Peyer's patch (tissue), 4 donors: ENCODE measurements around the gene AIFM1. TPM values are rescaled to one million over a fixed set of nuclear protein-coding genes. Genes with fewer than 3 reads are reported as not detected.

Experiments
- DNase-seq, 3 donors: peaks; one replicate each; pipeline ENCODE4 v3.0.0-alpha.2; 2017 to 2019
- H3K27ac ChIP-seq, 4 donors: fragments of 200-600 bp; sonication (generic); one replicate each; pipeline ENCODE4 v1.5.1; 2016 to 2019
- H3K27me3 ChIP-seq, 2 donors: fragments of 200-600 bp; sonication (generic); one replicate each; pipeline ENCODE4 v1.5.1; 2019
- H3K36me3 ChIP-seq, 3 donors: fragments of 200-600 bp; sonication (generic); one replicate each; pipeline ENCODE4 v1.5.1; 2016 to 2019
- H3K4me1 ChIP-seq, 4 donors: fragments of 200-600 bp; sonication (generic); one replicate each; pipeline ENCODE4 v1.5.1; 2016 to 2019
- H3K4me3 ChIP-seq, 4 donors: fragments of 200-600 bp; sonication (generic); 1 replicate in 3 of 4; 2 replicates in 1 of 4; pipeline ENCODE4 v1.5.1; 2016 to 2019; ENCODE audit warnings: mild to moderate bottlenecking in 1 of 4
- H3K9me3 ChIP-seq, 4 donors: fragments of 200-600 bp; sonication (generic); one replicate each; pipeline ENCODE4 v1.5.1; 2016 to 2019; ENCODE audit warnings: mild to moderate bottlenecking in 1 of 4
- POLR2A ChIP-seq, 2 donors: fragments of 450-650 bp; IDR thresholded peaks; one replicate each; pipeline ENCODE4 v1.5.1; 2017; ENCODE audit warnings: antibody characterized with exemption in 2 of 2, mild to moderate bottlenecking in 2 of 2, moderate library complexity in 2 of 2
- total RNA-seq, 4 donors: library from RNA; depleted of rRNA; stranded (reverse); fragments of >200 nt; gene quantifications; one replicate each; pipeline ENCODE4 v1.1.0, GENCODE V29; 2016
- TF ChIP-seq, protein P1 (sequence below), 6 experiments: fragments of 450-650 bp in 4 of 6; fragments of 200-600 bp in 2 of 6; sonication (generic) in 1 of 6; IDR thresholded peaks; one replicate each; pipeline ENCODE4 v1.5.1; 2017 to 2019; ENCODE audit warnings: antibody characterized with exemption in 6 of 6, mild to moderate bottlenecking in 3 of 6, moderate library complexity in 1 of 6

The AIFM1 gene
- total RNA-seq, 4 donors from 2014 or later, result 16.5 to 44.9 (median 37.4) TPM

DNA sequence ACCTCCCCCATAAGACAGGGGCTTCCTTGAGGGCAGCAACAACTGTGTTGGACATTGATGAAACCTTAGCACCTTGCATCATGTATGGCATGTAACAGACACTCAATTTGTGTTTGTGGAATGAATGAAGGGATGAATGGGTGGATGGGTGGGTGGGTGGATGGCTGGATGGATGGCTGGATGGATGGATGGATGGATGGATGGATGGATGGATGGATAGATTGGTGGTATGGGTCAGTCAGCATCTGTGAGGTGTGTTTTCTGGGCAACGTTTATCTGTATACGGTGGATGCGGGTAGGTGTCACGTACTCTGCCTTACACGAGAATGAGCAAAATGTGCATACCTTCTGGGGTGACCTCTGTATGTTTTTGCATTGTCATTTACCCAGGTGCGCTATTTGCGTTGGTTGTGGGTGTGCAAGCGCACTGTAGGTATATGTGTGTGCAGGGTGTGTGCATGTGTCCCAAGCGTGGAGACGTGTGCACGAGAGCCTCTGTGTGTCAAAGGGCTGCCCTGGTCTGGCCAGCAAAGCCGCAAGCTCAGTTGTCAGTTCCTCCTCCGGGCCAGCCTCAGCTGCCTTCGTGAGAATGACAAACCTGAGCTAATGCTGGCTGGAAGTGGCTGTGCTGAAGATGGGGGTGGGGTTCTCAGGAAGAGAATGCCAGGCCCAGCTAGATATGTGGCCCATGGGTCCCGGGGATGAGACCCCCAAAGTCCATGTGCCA, 81.8 kb downstream of the AIFM1 start:
- H3K27ac ChIP-seq, result peak overlapping the region; percentile 60 to 81 (median 70)
- no peaks in the 10 kb centered on the region for H3K36me3 ChIP-seq
- peaks cover 0 to 32% (median 14%) of the 10 kb centered on the region in 4 donors for H3K4me1 ChIP-seq
- no peaks in the 10 kb centered on the region for H3K27me3 ChIP-seq
- H3K9me3 ChIP-seq, result no peaks in the 10 kb centered on the region
- TF ChIP-seq, protein P1, sequence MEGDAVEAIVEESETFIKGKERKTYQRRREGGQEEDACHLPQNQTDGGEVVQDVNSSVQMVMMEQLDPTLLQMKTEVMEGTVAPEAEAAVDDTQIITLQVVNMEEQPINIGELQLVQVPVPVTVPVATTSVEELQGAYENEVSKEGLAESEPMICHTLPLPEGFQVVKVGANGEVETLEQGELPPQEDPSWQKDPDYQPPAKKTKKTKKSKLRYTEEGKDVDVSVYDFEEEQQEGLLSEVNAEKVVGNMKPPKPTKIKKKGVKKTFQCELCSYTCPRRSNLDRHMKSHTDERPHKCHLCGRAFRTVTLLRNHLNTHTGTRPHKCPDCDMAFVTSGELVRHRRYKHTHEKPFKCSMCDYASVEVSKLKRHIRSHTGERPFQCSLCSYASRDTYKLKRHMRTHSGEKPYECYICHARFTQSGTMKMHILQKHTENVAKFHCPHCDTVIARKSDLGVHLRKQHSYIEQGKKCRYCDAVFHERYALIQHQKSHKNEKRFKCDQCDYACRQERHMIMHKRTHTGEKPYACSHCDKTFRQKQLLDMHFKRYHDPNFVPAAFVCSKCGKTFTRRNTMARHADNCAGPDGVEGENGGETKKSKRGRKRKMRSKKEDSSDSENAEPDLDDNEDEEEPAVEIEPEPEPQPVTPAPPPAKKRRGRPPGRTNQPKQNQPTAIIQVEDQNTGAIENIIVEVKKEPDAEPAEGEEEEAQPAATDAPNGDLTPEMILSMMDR (IDR thresholded peaks at IDR 0.05), result no peak
- TF ChIP-seq POLR2A (IDR thresholded peaks at IDR 0.05), result no peak
- peak overlapping the region in 1 of 4 donors; percentile 16 for H3K4me3 ChIP-seq
- peak in 2 of 3 donors; percentile 62 to 63 for DNase-seq

DNA sequence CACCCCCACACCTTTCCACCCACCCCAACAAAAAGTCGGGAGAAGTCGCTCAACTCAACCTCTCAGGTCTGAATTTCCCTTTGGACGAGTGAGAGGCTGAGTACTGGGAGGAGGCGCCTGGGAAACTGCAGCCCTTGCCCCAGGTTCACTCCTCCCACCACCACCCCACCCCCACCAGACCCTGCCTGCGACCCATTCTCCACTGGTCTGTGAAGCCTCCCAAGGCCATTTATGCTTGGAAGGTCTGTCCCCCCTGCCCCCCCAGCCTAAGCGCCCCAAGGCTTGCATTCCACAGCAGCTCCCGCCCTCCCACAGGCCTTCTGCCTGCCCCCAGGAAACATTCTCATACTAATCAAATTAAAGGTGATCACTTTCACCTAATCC, 82.5 kb downstream of the AIFM1 start:
- no peaks in the 10 kb centered on the region for H3K27me3 ChIP-seq
- no peak for TF ChIP-seq POLR2A (IDR thresholded peaks at IDR 0.05)
- TF ChIP-seq, protein P1 (IDR thresholded peaks at IDR 0.05), result no peak
- no peaks in the 10 kb centered on the region for H3K36me3 ChIP-seq
- no peak for DNase-seq
- peak overlapping the region in 2 of 4 donors; percentile 24 to 34 for H3K4me3 ChIP-seq
- no peaks in the 10 kb centered on the region for H3K9me3 ChIP-seq
- H3K27ac ChIP-seq, result peak overlapping the region; percentile 32 to 81 (median 70)
- H3K4me1 ChIP-seq, result peaks cover 0 to 32% (median 14%) of the 10 kb centered on the region in 4 donors

DNA sequence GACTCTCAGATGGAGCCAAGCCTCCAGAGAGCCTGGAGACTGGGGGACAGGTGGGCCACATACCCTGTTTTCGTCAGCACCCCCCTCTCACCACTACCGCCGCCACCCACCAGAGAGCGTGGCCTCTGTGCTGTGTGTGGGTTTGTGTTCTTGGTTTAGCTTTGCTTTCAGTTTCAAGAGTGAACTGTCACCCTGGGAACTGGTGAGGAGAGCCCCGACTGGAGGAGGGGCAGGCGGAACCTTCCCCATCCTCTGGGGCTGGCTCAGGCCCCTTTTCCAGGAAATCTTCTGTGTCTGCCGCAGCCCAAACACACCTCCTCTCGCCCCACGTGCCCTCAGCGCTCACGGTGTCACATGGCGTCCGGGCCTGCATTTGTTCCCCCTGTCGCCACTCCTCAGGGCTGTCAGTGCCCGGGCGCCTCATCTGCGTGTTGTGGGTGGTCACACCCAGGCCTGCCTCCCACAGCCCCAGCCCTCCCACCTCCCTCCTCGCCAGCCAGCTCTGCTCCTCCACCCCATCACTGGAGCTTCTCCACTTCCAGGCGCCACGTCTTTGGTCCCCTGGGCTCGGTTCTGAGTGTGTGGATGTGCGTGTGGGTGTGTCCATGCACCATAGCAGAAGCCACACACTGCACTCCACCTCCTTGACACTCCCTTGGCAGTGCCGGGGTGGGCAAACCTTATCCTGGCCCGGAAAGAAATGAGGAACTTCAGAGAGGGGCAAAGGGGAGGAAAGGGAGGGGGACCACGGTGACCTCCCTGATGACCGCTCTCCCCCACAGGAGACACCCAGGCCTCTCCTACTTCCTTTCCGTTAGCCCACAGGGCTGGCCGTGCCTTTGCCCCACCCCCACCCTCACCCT, 83.2 kb downstream of the AIFM1 start:
- peak in 2 of 3 donors; percentile 69 to 75 for DNase-seq
- peak overlapping the region; percentile 10 to 34 (median 26) for H3K4me3 ChIP-seq
- no peaks in the 10 kb centered on the region for H3K36me3 ChIP-seq

DNA sequence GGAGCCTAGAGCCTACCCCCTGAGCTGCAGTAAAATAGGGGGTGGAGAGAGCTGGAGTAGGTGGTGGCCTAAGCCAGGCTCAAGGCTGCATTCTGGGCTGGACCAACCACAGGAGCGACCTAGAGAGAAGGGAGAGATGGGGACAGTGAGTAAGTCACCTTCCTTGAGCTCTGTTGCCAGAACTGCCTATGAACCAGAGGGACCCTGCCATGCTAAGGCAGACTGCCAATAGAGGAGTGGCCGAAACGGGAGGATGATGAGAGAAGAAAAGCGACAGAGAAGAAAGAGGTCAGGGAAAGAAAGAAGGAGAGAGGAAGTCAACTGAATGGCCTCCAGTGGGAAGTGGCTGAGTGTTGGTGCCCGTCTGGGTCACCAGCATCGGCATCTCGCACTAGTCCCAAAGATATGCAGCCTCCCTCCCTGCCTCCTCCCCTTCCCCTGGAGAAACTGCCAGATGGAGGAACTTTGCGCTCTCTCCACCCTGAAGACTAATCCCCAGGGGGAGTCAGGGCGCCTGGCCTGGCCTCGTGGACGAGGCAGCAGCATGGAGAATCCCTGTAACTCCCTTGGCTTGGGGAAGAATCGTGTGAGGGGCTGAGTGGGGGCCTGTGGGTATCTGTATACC, 84.1 kb downstream of the AIFM1 start:
- Histone ChIP-seq H3K4me1 (peaks cover 0 to 29% (median 14%) of the 10 kb centered on the region in 4 donors), H3K9me3 (no peaks in the 10 kb centered on the region), H3K36me3 (no peaks in the 10 kb centered on the region), H3K27me3 (no peaks in the 10 kb centered on the region), H3K27ac (peak overlapping the region; percentile 32 to 81 (median 70)), H3K4me3 (peak overlapping the region in 1 of 4 donors; percentile 29)
- TF ChIP-seq, protein P1 (IDR thresholded peaks at IDR 0.05), result no peak
- no peak for TF ChIP-seq POLR2A (IDR thresholded peaks at IDR 0.05)
- no peak for DNase-seq

More for the DNA sequence above, 83.2 kb downstream of the AIFM1 start:
- no peaks in the 10 kb centered on the region for H3K27me3 ChIP-seq
- H3K9me3 ChIP-seq, result no peaks in the 10 kb centered on the region
- peaks cover 0 to 32% (median 14%) of the 10 kb centered on the region in 4 donors for H3K4me1 ChIP-seq
- peak overlapping the region; percentile 32 to 81 (median 70) for H3K27ac ChIP-seq
- no peak for TF ChIP-seq POLR2A (IDR thresholded peaks at IDR 0.05)
- TF ChIP-seq, protein P1 (IDR thresholded peaks at IDR 0.05), result peak; percentile 37 to 54 (median 46)

DNA sequence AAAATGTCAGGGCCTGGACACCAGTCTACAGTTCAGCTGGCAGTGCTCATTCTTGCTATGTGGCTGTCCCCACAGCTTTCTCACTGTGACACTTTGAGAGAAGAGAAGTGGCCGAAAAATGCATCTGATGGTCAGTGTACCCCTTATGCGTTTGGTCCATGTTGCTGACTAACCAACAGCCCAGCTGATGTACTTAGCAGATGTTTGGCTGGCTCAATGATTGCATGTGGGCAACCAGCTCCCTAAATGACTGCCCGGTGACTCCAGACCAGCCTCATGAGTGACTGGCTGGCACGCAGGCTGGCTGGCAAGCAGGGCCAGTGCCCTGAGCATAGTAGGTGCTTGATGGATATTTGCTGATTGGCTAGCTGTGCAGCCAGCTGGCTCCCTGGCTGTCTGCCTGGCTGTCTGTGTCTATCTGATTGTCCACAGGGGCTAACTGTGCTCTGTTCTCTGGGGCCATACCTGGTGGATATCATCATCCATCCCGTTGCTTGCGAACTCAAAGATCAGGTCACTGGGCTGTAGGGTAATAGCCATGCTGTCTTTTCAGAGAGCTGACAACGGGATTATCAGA, 84.8 kb downstream of the AIFM1 start:
- no peak for DNase-seq
- no peaks in the 10 kb centered on the region for H3K9me3 ChIP-seq
- H3K4me1 ChIP-seq, result peaks cover 0 to 23% (median 13%) of the 10 kb centered on the region in 4 donors
- H3K4me3 ChIP-seq, result no peak overlapping the region
- H3K36me3 ChIP-seq, result no peaks in the 10 kb centered on the region
- peak overlapping the region in 1 of 4 donors; percentile 10 for H3K27ac ChIP-seq
- TF ChIP-seq, protein P1 (IDR thresholded peaks at IDR 0.05), result no peak
- no peak for TF ChIP-seq POLR2A (IDR thresholded peaks at IDR 0.05)
- no peaks in the 10 kb centered on the region for H3K27me3 ChIP-seq
